Astrocyte (in vitro differentiated cells and primary cell): Measurements from ENCODE around the gene SELENOT. TPM values are rescaled to one million over a fixed set of nuclear protein-coding genes. Genes with fewer than 3 reads are reported as not detected.

Experiments used
- DNase-seq: peaks from one replicate; pipeline ENCODE4 v3.0.0-alpha.2; 2010; ENCODE audit warnings: low read depth
- FAIRE-seq: peaks from 2 replicates; lab custom pipeline; 2011; peaks lifted over from hg19 to GRCh38; lab: Jason Lieb, UNC
- H2AFZ ChIP-seq: 2 replicates; pipeline ENCODE4 v1.6.0; 2012; ENCODE audit warnings: low read depth, low read length, inconsistent platforms
- H3K27ac ChIP-seq: 2 replicates; pipeline ENCODE4 v1.5.1; 2011; ENCODE audit warnings: low read depth, low read length, inconsistent platforms
- H3K27me3 ChIP-seq: 2 replicates; pipeline ENCODE4 v1.6.0; 2011; ENCODE audit warnings: low read length, inconsistent platforms; ENCODE audit not compliant: insufficient read depth
- H3K36me3 ChIP-seq: 2 replicates; pipeline ENCODE4 v1.5.1; 2011; ENCODE audit warnings: low read length, inconsistent platforms; ENCODE audit not compliant: insufficient read depth
- H3K4me1 ChIP-seq: 2 replicates; pipeline ENCODE4 v1.5.1; 2011; ENCODE audit warnings: low read length, inconsistent platforms; ENCODE audit not compliant: insufficient read depth
- H3K4me2 ChIP-seq: 2 replicates; pipeline ENCODE4 v1.6.0; 2012; ENCODE audit warnings: low read length, inconsistent platforms
- H3K4me3 ChIP-seq: 2 replicates; pipeline ENCODE4 v1.5.1; 2011; ENCODE audit warnings: low read depth, mild to moderate bottlenecking, low read length, inconsistent platforms; ENCODE audit not compliant: insufficient read depth
- H3K79me2 ChIP-seq: 2 replicates; pipeline ENCODE4 v1.6.0; 2012; ENCODE audit warnings: mild to moderate bottlenecking, low read length, inconsistent platforms; ENCODE audit not compliant: insufficient read depth
- H3K9ac ChIP-seq: 2 replicates; pipeline ENCODE4 v1.6.0; 2012; ENCODE audit warnings: mild to moderate bottlenecking, low read length, inconsistent platforms
- H3K9me3 ChIP-seq: 2 replicates; pipeline ENCODE4 v1.5.1; 2012; ENCODE audit warnings: low read depth, mild to moderate bottlenecking, low read length, inconsistent platforms; ENCODE audit not compliant: insufficient read depth
- H4K20me1 ChIP-seq: 2 replicates; pipeline ENCODE4 v1.6.0; 2012; ENCODE audit warnings: low read length, inconsistent platforms; ENCODE audit not compliant: insufficient read depth
- H3K27ac Mint-ChIP-seq: one replicate; pipeline ENCODE4 v1.8.0; 2021; ENCODE audit warnings: mild to moderate bottlenecking, mixed read lengths; ENCODE audit not compliant: unreplicated experiment
- H3K27me3 Mint-ChIP-seq: one replicate; pipeline ENCODE4 v1.8.0; 2021; ENCODE audit warnings: low read depth, mixed read lengths; ENCODE audit not compliant: unreplicated experiment
- H3K36me3 Mint-ChIP-seq: one replicate; pipeline ENCODE4 v1.8.0; 2021; ENCODE audit warnings: low read depth, mixed read lengths; ENCODE audit not compliant: unreplicated experiment
- H3K4me1 Mint-ChIP-seq: one replicate; pipeline ENCODE4 v1.8.0; 2021; ENCODE audit warnings: low read depth, mixed read lengths; ENCODE audit not compliant: unreplicated experiment
- H3K4me3 Mint-ChIP-seq: one replicate; pipeline ENCODE4 v1.8.0; 2021; ENCODE audit warnings: mild to moderate bottlenecking, moderate library complexity, mixed read lengths; ENCODE audit not compliant: unreplicated experiment
- H3K9me3 Mint-ChIP-seq: one replicate; pipeline ENCODE4 v1.8.0; 2021; ENCODE audit warnings: mild to moderate bottlenecking, mixed read lengths; ENCODE audit not compliant: unreplicated experiment
- CTCF ChIP-seq: IDR thresholded peaks from 2 replicates; pipeline ENCODE4 v1.5.1; 2011; ENCODE audit warnings: low read depth, mild to moderate bottlenecking, inconsistent platforms, low read length, moderate library complexity; ENCODE audit not compliant: insufficient read depth
- EZH2 ChIP-seq: IDR thresholded peaks from 2 replicates; pipeline ENCODE4 v1.6.1; 2012; ENCODE audit warnings: mild to moderate bottlenecking, low read length, inconsistent platforms; ENCODE audit not compliant: insufficient read depth
- total RNA-seq: library from RNA; stranded (reverse); gene quantifications from 2 replicates; pipeline ENCODE4 v1.2.1, GENCODE V29; 2021

SELENOT gene
- total RNA-seq, 1 donor from 2014 or later, result 132 TPM

GRCh38 chr3:150653110-150653561 is 50.0 kb downstream of the SELENOT start:
- Histone ChIP-seq H3K4me2 (no peak overlapping the region), H2AFZ (no peak overlapping the region), H3K4me1 (no peaks in the 10 kb centered on the region), H3K36me3 (no peaks in the 10 kb centered on the region), H3K9ac (no peak overlapping the region), H3K4me3 (no peak overlapping the region), H4K20me1 (no peaks in the 10 kb centered on the region), H3K79me2 (no peaks in the 10 kb centered on the region), H3K27ac (no peak overlapping the region), H3K9me3 (no peaks in the 10 kb centered on the region), H3K27me3 (no peaks in the 10 kb centered on the region)
- Mint-ChIP-seq H3K9me3 (no peaks in the 10 kb centered on the region), H3K4me1 (no peaks in the 10 kb centered on the region), H3K27me3 (peaks cover 2% of the 10 kb centered on the region), H3K27ac (no peak overlapping the region), H3K36me3 (no peaks in the 10 kb centered on the region), H3K4me3 (no peak overlapping the region)
- DNase-seq (no peak), FAIRE-seq (no peak)
- TF ChIP-seq CTCF (no peak), EZH2 (no peak)

- Histone ChIP-seq H3K4me1 (no peaks in the 10 kb centered on the region), H3K79me2 (no peaks in the 10 kb centered on the region)
- FAIRE-seq, result no peak
Measured at GRCh38 chr3:150656316-150656715, 53.2 kb downstream of the SELENOT start.

More at GRCh38 chr3:150656316-150656715, 53.2 kb downstream of the SELENOT start:
- Histone ChIP-seq H3K9ac (no peak overlapping the region), H4K20me1 (no peaks in the 10 kb centered on the region), H3K36me3 (no peaks in the 10 kb centered on the region), H3K27me3 (no peaks in the 10 kb centered on the region), H3K9me3 (no peaks in the 10 kb centered on the region), H3K4me3 (no peak overlapping the region), H3K27ac (no peak overlapping the region), H2AFZ (no peak overlapping the region), H3K4me2 (no peak overlapping the region)
- DNase-seq, result no peak
- no peaks in the 10 kb centered on the region for H3K9me3 Mint-ChIP-seq
- H3K4me1 Mint-ChIP-seq, result peaks cover 5% of the 10 kb centered on the region
- peaks cover 4% of the 10 kb centered on the region for H3K27me3 Mint-ChIP-seq
- no peak overlapping the region for H3K4me3 Mint-ChIP-seq
- H3K36me3 Mint-ChIP-seq, result no peaks in the 10 kb centered on the region
- no peak for TF ChIP-seq CTCF
- TF ChIP-seq EZH2, result no peak
- no peak overlapping the region for H3K27ac Mint-ChIP-seq
